Uterus (tissue), 2 donors: ENCODE results near the gene TAF1B.

Source experiments
- POLR2A ChIP-seq, 2 donors: fragments of 450-650 bp; IDR thresholded peaks; one replicate each; pipeline ENCODE4 v1.6.1; 2016; ENCODE audit warnings: antibody characterized with exemption in 2 of 2, mild to moderate bottlenecking in 1 of 2, moderate library complexity in 1 of 2
- TF ChIP-seq, protein P1 (sequence below), 4 experiments: fragments of 200-600 bp in 2 of 4; fragments of 450-650 bp in 2 of 4; sonication (generic) in 2 of 4; IDR thresholded peaks; one replicate each; pipeline ENCODE4 v1.5.1; 2016 to 2019; ENCODE audit warnings: antibody characterized with exemption in 4 of 4, mild to moderate bottlenecking in 2 of 4, moderate library complexity in 1 of 4

DNA sequence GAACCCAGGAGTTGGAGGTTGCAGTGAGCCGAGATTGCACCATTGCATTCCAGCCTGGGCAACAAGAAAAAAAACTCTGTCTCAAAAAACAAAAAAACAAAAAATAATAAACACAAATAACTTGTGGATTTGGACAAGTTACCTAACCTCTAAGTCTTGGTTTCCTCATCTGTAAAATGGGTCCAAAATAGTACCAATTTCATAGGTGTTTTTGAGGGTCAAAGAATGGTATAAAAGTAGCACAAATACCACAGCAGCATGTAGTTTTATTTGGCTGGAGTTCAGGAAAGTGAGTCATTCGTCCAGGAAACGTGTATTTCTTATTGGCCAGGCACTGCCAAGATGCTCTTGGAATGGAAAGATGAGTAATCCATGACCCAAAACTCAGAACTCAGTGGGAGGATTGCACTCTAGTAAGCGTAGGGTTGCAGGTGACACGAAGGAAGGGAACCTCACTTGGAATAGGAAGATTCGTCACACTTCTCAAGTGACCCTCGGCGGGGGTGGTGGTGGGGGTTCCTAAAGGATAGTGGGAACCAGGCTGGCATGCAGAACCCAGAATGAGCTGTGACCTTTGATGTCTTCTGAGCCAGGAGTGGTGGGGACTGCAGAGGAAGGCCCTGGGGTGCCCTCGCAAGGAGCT lies 132.7 kb downstream of the TAF1B start:
- TF ChIP-seq POLR2A (IDR thresholded peaks at IDR 0.05) = no peak
- TF ChIP-seq, protein P1, sequence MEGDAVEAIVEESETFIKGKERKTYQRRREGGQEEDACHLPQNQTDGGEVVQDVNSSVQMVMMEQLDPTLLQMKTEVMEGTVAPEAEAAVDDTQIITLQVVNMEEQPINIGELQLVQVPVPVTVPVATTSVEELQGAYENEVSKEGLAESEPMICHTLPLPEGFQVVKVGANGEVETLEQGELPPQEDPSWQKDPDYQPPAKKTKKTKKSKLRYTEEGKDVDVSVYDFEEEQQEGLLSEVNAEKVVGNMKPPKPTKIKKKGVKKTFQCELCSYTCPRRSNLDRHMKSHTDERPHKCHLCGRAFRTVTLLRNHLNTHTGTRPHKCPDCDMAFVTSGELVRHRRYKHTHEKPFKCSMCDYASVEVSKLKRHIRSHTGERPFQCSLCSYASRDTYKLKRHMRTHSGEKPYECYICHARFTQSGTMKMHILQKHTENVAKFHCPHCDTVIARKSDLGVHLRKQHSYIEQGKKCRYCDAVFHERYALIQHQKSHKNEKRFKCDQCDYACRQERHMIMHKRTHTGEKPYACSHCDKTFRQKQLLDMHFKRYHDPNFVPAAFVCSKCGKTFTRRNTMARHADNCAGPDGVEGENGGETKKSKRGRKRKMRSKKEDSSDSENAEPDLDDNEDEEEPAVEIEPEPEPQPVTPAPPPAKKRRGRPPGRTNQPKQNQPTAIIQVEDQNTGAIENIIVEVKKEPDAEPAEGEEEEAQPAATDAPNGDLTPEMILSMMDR (IDR thresholded peaks at IDR 0.05) = no peak
